Neural cell (in vitro differentiated cells): Measurements from ENCODE around the gene ZRANB3. TPM values are rescaled to one million over a fixed set of nuclear protein-coding genes. Genes with fewer than 3 reads are reported as not detected.

Experiments used
- H2AFZ ChIP-seq: fragments of 200-600, 300-800 bp; sonication (generic), shearing (Covaris generic); 2 replicates; pipeline ENCODE4 v1.6.0; 2014; ENCODE audit warnings: low read depth, mild to moderate bottlenecking, antibody characterized with exemption, low read length, moderate library complexity
- H3F3A ChIP-seq: fragments of 200-600 bp; shearing (Covaris generic); 2 replicates; pipeline ENCODE4 v1.6.1; 2016; ENCODE audit warnings: mild to moderate bottlenecking, moderate library complexity, mixed read lengths, antibody characterized with exemption, low read length; ENCODE audit not compliant: insufficient read depth, poor library complexity, severe bottlenecking
- H3K27ac ChIP-seq: fragments of 200-600, 300-800 bp; sonication (generic), shearing (Covaris generic); 2 replicates; pipeline ENCODE4 v1.5.1; 2014; ENCODE audit warnings: mild to moderate bottlenecking, low read length, moderate library complexity
- H3K27me3 ChIP-seq: fragments of 300-800, 200-600 bp; sonication (generic), shearing (Covaris generic); 2 replicates; pipeline ENCODE4 v1.6.0; 2014; ENCODE audit warnings: mild to moderate bottlenecking, low read depth, low read length, moderate library complexity; ENCODE audit not compliant: insufficient read depth
- H3K36me3 ChIP-seq: fragments of 300-800, 200-600 bp; sonication (generic), shearing (Covaris generic); 2 replicates; pipeline ENCODE4 v1.5.1; 2014; ENCODE audit warnings: mild to moderate bottlenecking, antibody characterized with exemption, low read length, moderate library complexity; ENCODE audit not compliant: insufficient read depth
- H3K4me2 ChIP-seq: fragments of 300-800, 200-600 bp; sonication (generic), shearing (Covaris generic); 2 replicates; pipeline ENCODE4 v1.6.0; 2014; ENCODE audit warnings: mild to moderate bottlenecking, low read length
- H3K4me3 ChIP-seq: fragments of 300-800, 200-600 bp; sonication (generic), shearing (Covaris generic); 2 replicates; pipeline ENCODE4 v1.5.1; 2014; ENCODE audit warnings: mild to moderate bottlenecking, low read length, moderate library complexity
- H3K79me2 ChIP-seq: fragments of 200-600 bp; shearing (Covaris generic); replicated peaks from 2 replicates; pipeline ENCODE4 v1.6.0; 2014; ENCODE audit warnings: mild to moderate bottlenecking, low read length, moderate library complexity; ENCODE audit not compliant: insufficient read depth
- H3K9ac ChIP-seq: fragments of 300-800, 200-600 bp; sonication (generic), shearing (Covaris generic); 2 replicates; pipeline ENCODE4 v1.6.1; 2016; ENCODE audit warnings: mild to moderate bottlenecking, low read length, mixed read lengths
- H3K9me2 ChIP-seq: fragments of 200-600 bp; shearing (Covaris generic); 2 replicates; pipeline ENCODE4 v1.6.1; 2016; ENCODE audit warnings: mild to moderate bottlenecking, low read length, mixed read lengths; ENCODE audit not compliant: insufficient read depth
- H3K9me3 ChIP-seq: fragments of 200-600, 300-800 bp; sonication (generic), shearing (Covaris generic); 2 replicates; pipeline ENCODE4 v1.6.1; 2016; ENCODE audit warnings: mild to moderate bottlenecking, mixed run types, low read length, moderate library complexity, mixed read lengths
- H4K20me1 ChIP-seq: fragments of 200-600 bp; shearing (Covaris generic); 2 replicates; pipeline ENCODE4 v1.6.1; 2016; ENCODE audit warnings: mild to moderate bottlenecking, mixed run types; ENCODE audit not compliant: insufficient read depth
- EP300 ChIP-seq: fragments of 450-650 bp; conservative IDR thresholded peaks from 2 replicates; pipeline ENCODE4 v1.6.1; 2014; ENCODE audit warnings: antibody characterized with exemption, mild to moderate bottlenecking, moderate library complexity; ENCODE audit not compliant: poor library complexity, severe bottlenecking
- EZH2 ChIP-seq: fragments of 200-600, 300-800 bp; shearing (Covaris generic), sonication (generic); IDR thresholded peaks from 2 replicates; pipeline ENCODE4 v1.6.1; 2014; ENCODE audit warnings: antibody characterized with exemption, low read length, borderline replicate concordance, mild to moderate bottlenecking; ENCODE audit not compliant: insufficient read depth, poor library complexity, severe bottlenecking
- MXI1 ChIP-seq: fragments of 450-650 bp; conservative IDR thresholded peaks from 2 replicates; pipeline ENCODE4 v1.6.1; 2014; ENCODE audit warnings: antibody characterized with exemption, mild to moderate bottlenecking; ENCODE audit not compliant: poor library complexity, severe bottlenecking
- POLR2AphosphoS5 ChIP-seq: IDR thresholded peaks from 2 replicates; pipeline ENCODE4 v1.6.1; 2012
- RAD21 ChIP-seq: fragments of 450-650 bp; conservative IDR thresholded peaks from 2 replicates; pipeline ENCODE4 v1.6.1; 2014; ENCODE audit warnings: antibody characterized with exemption, mild to moderate bottlenecking, moderate library complexity
- SMC3 ChIP-seq: fragments of 450-650 bp; conservative IDR thresholded peaks from 2 replicates; pipeline ENCODE4 v1.6.1; 2014; ENCODE audit warnings: antibody characterized with exemption, mild to moderate bottlenecking, moderate library complexity; ENCODE audit not compliant: poor library complexity
- TAF1 ChIP-seq: IDR thresholded peaks from 2 replicates; pipeline ENCODE4 v1.6.1; 2012; ENCODE audit warnings: low read depth
- polyA plus RNA-seq: library from polyadenylated mRNA; depleted of rRNA; stranded (reverse); fragments of >200 nt; gene quantifications from 2 replicates; pipeline ENCODE4 v1.2.3, GENCODE V29; 2014
- TF ChIP-seq, protein P1 (sequence below): IDR thresholded peaks from 2 replicates; pipeline ENCODE4 v1.6.1; 2012; ENCODE audit warnings: borderline replicate concordance
- TF ChIP-seq, protein P2 (sequence below): fragments of 450-650 bp; IDR thresholded peaks from 2 replicates; pipeline ENCODE4 v1.5.1; 2014; ENCODE audit warnings: antibody characterized with exemption, mild to moderate bottlenecking, moderate library complexity; ENCODE audit not compliant: poor library complexity, severe bottlenecking

Gene ZRANB3
- polyA plus RNA-seq, 1 donor from 2014 or later, result 3.5 TPM

DNA sequence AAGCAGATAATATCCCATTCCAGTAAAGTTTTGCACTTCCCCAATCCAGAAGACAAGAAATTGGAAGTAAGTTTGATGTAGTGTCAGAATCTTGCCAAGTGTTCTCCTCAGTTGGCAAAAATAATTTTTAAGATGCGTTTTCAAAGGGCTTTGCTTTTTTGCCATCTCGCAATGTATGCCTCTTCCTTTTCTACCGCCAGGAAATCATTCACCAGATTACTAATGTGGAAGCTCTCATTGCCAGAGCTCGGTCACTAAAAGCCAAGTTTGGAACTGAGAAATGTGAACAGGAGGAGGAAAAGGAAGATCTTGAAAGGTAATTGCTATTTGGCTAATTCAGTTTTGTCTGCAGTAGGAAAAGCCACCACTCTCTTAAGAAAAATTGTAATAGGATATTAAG lies 368.2 kb downstream of the ZRANB3 start:
- H3K27me3 ChIP-seq, result no peaks in the 10 kb centered on the region
- peaks cover 5% of the 10 kb centered on the region for H3K36me3 ChIP-seq
- no peaks in the 10 kb centered on the region for H3K9me3 ChIP-seq
- no peak overlapping the region for H2AFZ ChIP-seq
- no peak overlapping the region for H3K4me2 ChIP-seq
- H3K9ac ChIP-seq, result no peak overlapping the region
- TF ChIP-seq TAF1 (no peak), RAD21 (no peak), SMC3 (no peak), POLR2AphosphoS5 (no peak), EP300 (no peak), MXI1 (no peak), EZH2 (no peak)
- TF ChIP-seq, protein P1, sequence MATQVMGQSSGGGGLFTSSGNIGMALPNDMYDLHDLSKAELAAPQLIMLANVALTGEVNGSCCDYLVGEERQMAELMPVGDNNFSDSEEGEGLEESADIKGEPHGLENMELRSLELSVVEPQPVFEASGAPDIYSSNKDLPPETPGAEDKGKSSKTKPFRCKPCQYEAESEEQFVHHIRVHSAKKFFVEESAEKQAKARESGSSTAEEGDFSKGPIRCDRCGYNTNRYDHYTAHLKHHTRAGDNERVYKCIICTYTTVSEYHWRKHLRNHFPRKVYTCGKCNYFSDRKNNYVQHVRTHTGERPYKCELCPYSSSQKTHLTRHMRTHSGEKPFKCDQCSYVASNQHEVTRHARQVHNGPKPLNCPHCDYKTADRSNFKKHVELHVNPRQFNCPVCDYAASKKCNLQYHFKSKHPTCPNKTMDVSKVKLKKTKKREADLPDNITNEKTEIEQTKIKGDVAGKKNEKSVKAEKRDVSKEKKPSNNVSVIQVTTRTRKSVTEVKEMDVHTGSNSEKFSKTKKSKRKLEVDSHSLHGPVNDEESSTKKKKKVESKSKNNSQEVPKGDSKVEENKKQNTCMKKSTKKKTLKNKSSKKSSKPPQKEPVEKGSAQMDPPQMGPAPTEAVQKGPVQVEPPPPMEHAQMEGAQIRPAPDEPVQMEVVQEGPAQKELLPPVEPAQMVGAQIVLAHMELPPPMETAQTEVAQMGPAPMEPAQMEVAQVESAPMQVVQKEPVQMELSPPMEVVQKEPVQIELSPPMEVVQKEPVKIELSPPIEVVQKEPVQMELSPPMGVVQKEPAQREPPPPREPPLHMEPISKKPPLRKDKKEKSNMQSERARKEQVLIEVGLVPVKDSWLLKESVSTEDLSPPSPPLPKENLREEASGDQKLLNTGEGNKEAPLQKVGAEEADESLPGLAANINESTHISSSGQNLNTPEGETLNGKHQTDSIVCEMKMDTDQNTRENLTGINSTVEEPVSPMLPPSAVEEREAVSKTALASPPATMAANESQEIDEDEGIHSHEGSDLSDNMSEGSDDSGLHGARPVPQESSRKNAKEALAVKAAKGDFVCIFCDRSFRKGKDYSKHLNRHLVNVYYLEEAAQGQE, result no peak
- TF ChIP-seq, protein P2, sequence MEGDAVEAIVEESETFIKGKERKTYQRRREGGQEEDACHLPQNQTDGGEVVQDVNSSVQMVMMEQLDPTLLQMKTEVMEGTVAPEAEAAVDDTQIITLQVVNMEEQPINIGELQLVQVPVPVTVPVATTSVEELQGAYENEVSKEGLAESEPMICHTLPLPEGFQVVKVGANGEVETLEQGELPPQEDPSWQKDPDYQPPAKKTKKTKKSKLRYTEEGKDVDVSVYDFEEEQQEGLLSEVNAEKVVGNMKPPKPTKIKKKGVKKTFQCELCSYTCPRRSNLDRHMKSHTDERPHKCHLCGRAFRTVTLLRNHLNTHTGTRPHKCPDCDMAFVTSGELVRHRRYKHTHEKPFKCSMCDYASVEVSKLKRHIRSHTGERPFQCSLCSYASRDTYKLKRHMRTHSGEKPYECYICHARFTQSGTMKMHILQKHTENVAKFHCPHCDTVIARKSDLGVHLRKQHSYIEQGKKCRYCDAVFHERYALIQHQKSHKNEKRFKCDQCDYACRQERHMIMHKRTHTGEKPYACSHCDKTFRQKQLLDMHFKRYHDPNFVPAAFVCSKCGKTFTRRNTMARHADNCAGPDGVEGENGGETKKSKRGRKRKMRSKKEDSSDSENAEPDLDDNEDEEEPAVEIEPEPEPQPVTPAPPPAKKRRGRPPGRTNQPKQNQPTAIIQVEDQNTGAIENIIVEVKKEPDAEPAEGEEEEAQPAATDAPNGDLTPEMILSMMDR, result no peak
- no peak overlapping the region for H3K4me3 ChIP-seq
- H4K20me1 ChIP-seq, result no peaks in the 10 kb centered on the region
- H3K27ac ChIP-seq, result no peak overlapping the region
- no peaks in the 10 kb centered on the region for H3K9me2 ChIP-seq
- H3K79me2 ChIP-seq, result no peaks in the 10 kb centered on the region
- H3F3A ChIP-seq, result peaks cover 3% of the 10 kb centered on the region

DNA sequence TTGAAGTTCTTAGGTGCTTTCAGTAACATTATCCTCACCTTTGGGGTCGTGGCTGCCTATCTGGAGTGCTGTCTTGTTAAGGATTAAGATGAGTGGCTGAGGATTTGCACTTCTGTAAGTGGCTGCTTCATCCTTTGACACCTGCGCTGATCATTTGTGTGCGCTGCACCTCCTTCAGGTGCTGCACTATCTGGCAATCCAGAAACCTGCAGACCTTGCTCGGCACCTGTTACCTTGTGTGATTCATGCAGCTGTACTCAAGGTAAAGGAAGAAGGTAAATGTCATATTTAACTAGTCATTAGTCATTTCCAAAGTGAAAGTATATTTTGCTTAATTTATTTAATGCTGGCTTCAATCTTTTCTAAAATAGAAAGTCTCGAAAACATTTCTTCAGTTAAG lies 368.6 kb downstream of the ZRANB3 start:
- no peaks in the 10 kb centered on the region for H3K79me2 ChIP-seq
- no peak overlapping the region for H2AFZ ChIP-seq
- no peak overlapping the region for H3K4me3 ChIP-seq
- TF ChIP-seq, protein P1, result no peak
- TF ChIP-seq, protein P2, result no peak
- no peak for TF ChIP-seq RAD21
- TF ChIP-seq MXI1, result no peak
- TF ChIP-seq EP300, result no peak
- no peak for TF ChIP-seq SMC3
- TF ChIP-seq TAF1, result no peak
- TF ChIP-seq EZH2, result no peak
- no peak for TF ChIP-seq POLR2AphosphoS5
- no peaks in the 10 kb centered on the region for H4K20me1 ChIP-seq
- no peaks in the 10 kb centered on the region for H3K9me3 ChIP-seq
- H3K9me2 ChIP-seq, result no peaks in the 10 kb centered on the region
- no peak overlapping the region for H3K27ac ChIP-seq
- H3K4me2 ChIP-seq, result no peak overlapping the region
- H3K9ac ChIP-seq, result no peak overlapping the region
- H3K36me3 ChIP-seq, result peaks cover 2% of the 10 kb centered on the region
- H3F3A ChIP-seq, result peaks cover under 1% of the 10 kb centered on the region
- no peaks in the 10 kb centered on the region for H3K27me3 ChIP-seq
